Neural crest cell (in vitro differentiated cells): ENCODE results near the gene ALK. TPM values are rescaled to one million over a fixed set of nuclear protein-coding genes. Genes with fewer than 3 reads are reported as not detected.

Experiments used
- DNase-seq: peaks from one replicate; pipeline ENCODE4 v3.0.0; 2021; ENCODE audit warnings: low read depth, mixed read lengths, low spot score
- H3K27ac Mint-ChIP-seq: one replicate; pipeline ENCODE4 v1.8.0; 2021; ENCODE audit warnings: mild to moderate bottlenecking, mixed read lengths; ENCODE audit not compliant: unreplicated experiment
- H3K27me3 Mint-ChIP-seq: 2 replicates; pipeline ENCODE4 v1.8.0; 2021; ENCODE audit warnings: low read depth, mild to moderate bottlenecking, mixed read lengths
- H3K36me3 Mint-ChIP-seq: 2 replicates; pipeline ENCODE4 v1.8.0; 2021; ENCODE audit warnings: low read depth, mild to moderate bottlenecking, mixed read lengths
- H3K4me1 Mint-ChIP-seq: 2 replicates; pipeline ENCODE4 v1.8.0; 2021; ENCODE audit warnings: mixed read lengths
- H3K4me3 Mint-ChIP-seq: one replicate; pipeline ENCODE4 v1.8.0; 2021; ENCODE audit warnings: mild to moderate bottlenecking, mixed read lengths
- H3K9me3 Mint-ChIP-seq: 2 replicates; pipeline ENCODE4 v1.8.0; 2021; ENCODE audit warnings: mixed read lengths
- total RNA-seq: library from RNA; stranded (reverse); gene quantifications from 2 replicates; pipeline ENCODE4 v1.2.1, GENCODE V29; 2021
- TF ChIP-seq, protein P1 (sequence below): fragments of 200-600 bp; sonication (generic); conservative IDR thresholded peaks from 2 replicates; pipeline ENCODE4 v1.5.0; 2021; ENCODE audit warnings: antibody characterized with exemption, mild to moderate bottlenecking

The ALK gene
- total RNA-seq, 1 donor from 2014 or later, result 2.0 TPM

DNA sequence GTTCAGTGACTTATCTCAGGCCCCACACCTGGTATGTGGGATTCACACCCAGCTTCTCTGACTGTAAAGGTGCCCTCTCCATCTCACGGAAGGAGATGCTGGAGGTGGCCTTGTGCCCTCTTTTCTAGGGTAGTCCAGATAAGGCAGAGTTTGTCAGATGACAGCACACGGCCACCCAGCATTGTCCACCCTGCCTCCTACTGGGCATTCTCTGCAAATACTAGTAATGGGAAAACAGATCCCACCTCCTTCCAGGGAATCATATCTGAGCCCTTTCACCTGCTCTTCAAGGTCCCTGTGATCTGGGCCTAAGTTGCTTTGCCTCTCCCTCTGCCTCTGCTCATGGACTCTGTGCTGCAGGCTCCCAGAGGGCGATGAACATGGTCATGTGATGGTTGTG is 591.5 kb downstream of the ALK start:
- H3K36me3 Mint-ChIP-seq, result no peaks in the 10 kb centered on the region
- no peaks in the 10 kb centered on the region for H3K9me3 Mint-ChIP-seq
- no peaks in the 10 kb centered on the region for H3K4me1 Mint-ChIP-seq
- H3K27me3 Mint-ChIP-seq, result no peaks in the 10 kb centered on the region
- no peak for DNase-seq
- TF ChIP-seq, protein P1, sequence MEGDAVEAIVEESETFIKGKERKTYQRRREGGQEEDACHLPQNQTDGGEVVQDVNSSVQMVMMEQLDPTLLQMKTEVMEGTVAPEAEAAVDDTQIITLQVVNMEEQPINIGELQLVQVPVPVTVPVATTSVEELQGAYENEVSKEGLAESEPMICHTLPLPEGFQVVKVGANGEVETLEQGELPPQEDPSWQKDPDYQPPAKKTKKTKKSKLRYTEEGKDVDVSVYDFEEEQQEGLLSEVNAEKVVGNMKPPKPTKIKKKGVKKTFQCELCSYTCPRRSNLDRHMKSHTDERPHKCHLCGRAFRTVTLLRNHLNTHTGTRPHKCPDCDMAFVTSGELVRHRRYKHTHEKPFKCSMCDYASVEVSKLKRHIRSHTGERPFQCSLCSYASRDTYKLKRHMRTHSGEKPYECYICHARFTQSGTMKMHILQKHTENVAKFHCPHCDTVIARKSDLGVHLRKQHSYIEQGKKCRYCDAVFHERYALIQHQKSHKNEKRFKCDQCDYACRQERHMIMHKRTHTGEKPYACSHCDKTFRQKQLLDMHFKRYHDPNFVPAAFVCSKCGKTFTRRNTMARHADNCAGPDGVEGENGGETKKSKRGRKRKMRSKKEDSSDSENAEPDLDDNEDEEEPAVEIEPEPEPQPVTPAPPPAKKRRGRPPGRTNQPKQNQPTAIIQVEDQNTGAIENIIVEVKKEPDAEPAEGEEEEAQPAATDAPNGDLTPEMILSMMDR, result peak; percentile 26
- H3K4me3 Mint-ChIP-seq, result no peak overlapping the region
- no peak overlapping the region for H3K27ac Mint-ChIP-seq

DNA sequence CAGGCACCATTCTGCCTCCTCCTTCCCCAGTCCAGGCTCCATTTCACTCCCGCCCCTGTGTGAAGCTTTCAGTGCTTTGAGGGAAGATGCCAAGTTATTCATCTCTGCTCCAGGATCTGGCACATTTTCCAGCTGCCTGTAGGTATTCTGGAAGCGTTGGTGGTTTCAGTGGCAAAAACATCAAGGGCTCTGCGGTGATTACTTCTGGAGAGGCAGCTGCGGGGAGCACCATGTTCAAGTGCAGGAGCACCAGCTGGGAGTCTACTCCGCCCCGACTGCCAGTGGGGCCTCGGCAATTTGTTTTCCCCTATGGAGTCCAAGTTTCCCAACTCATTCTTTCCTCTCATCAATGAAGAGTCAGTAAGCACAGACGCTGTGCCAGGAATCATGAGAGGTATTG is 594.5 kb downstream of the ALK start:
- no peak overlapping the region for H3K4me3 Mint-ChIP-seq
- H3K27ac Mint-ChIP-seq, result no peak overlapping the region
- no peak for DNase-seq
- no peaks in the 10 kb centered on the region for H3K27me3 Mint-ChIP-seq
- no peaks in the 10 kb centered on the region for H3K9me3 Mint-ChIP-seq
- H3K4me1 Mint-ChIP-seq, result peaks cover 10% of the 10 kb centered on the region
- TF ChIP-seq, protein P1, result no peak
- H3K36me3 Mint-ChIP-seq, result no peaks in the 10 kb centered on the region

DNA sequence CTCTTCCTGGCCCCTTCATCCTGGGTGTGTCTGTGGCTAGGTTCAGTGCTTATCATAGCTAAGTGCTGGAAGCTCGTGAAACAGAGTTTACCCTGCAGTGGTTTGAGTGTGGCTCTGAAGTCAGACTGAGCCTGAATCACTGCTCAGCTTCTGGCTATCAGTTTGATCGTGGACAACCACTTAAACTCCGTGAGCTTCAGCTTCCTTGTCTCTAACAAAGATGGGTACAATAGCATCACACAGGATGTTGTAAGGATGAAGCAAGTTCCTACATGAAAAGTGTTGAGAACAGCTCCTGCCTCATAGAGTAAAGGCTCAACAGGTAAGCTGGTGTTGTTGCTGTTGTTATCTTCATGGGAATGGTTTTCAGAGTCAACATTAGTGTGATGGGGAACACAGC is 595.8 kb downstream of the ALK start:
- DNase-seq, result no peak
- Mint-ChIP-seq H3K9me3 (no peaks in the 10 kb centered on the region), H3K4me1 (peaks cover 10% of the 10 kb centered on the region), H3K36me3 (no peaks in the 10 kb centered on the region), H3K27ac (peak overlapping the region; percentile 22), H3K4me3 (no peak overlapping the region), H3K27me3 (no peaks in the 10 kb centered on the region)
- TF ChIP-seq, protein P1, result no peak

DNA sequence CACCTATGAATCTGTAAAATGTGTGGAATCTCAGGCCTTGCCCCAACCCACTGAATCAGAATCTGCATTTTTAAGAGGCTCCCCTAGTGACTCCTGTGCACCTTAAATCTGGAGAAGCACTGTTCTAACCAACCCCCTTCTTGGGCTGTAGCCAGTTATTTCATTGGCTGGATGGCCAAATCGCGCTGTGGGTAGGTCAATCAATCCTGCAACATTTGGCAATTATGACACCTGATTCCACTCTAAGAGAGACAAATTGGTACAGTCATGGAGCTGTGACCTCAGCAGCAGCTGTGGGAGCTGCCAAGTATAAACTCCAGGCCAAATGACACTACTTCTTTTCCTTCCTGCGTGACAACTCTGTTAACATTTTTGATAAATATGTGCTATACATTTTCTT is 597.4 kb downstream of the ALK start:
- no peaks in the 10 kb centered on the region for H3K27me3 Mint-ChIP-seq

DNA sequence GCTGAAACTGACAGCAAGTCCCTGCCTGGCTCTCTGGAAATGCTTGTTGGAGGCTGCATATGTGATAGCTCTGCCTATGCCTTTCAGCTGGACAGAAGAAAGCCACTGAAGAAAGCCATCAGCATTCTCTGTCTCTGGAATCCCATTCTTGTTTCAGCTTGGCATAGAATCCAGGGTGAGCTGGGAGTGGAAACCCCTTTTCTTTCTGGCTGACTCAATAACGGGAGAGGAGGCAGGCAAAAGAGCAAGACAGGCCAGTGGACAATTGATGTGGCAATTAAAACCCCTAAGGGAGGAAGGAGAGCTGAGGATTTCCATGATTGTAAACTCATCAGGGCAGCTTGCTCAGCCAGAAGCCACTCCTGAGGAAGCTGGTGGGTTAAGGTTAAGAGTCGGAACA is 598.1 kb downstream of the ALK start:
- Mint-ChIP-seq H3K27me3 (no peaks in the 10 kb centered on the region), H3K36me3 (no peaks in the 10 kb centered on the region), H3K27ac (no peak overlapping the region), H3K4me1 (peaks cover 10% of the 10 kb centered on the region), H3K9me3 (no peaks in the 10 kb centered on the region), H3K4me3 (no peak overlapping the region)
- DNase-seq, result no peak
- TF ChIP-seq, protein P1, result no peak

More for the DNA sequence above, 597.4 kb downstream of the ALK start:
- H3K9me3 Mint-ChIP-seq, result no peaks in the 10 kb centered on the region
- TF ChIP-seq, protein P1, result no peak
- DNase-seq, result no peak
- H3K27ac Mint-ChIP-seq, result no peak overlapping the region
- peaks cover 10% of the 10 kb centered on the region for H3K4me1 Mint-ChIP-seq
- no peaks in the 10 kb centered on the region for H3K36me3 Mint-ChIP-seq
- H3K4me3 Mint-ChIP-seq, result no peak overlapping the region

DNA sequence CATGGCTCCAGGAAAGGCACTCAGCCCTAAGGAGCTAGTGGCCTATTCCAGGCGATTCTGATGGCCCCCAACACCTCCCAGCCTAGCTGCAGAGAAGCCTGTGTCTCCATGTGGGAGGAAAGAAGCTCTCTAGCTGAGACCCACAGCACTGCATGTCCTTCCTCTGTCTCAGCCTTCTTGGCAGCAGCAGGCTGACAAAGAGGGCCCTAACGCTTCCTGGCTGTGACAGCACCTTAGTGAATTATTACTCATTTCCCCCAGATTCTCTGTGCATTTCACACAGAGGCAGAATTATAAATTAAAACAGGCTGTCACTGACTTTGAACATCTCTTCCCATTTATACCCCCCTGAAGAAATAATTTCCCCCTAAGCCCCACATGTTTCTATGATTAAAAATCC is 599.4 kb downstream of the ALK start:
- no peak for DNase-seq
- no peak overlapping the region for H3K4me3 Mint-ChIP-seq
- peaks cover 10% of the 10 kb centered on the region for H3K4me1 Mint-ChIP-seq
- TF ChIP-seq, protein P1, result no peak
- no peaks in the 10 kb centered on the region for H3K27me3 Mint-ChIP-seq
- H3K36me3 Mint-ChIP-seq, result no peaks in the 10 kb centered on the region
- no peaks in the 10 kb centered on the region for H3K9me3 Mint-ChIP-seq
- no peak overlapping the region for H3K27ac Mint-ChIP-seq
